GM18526 (cell line): ENCODE data around the gene LRRC52.

ENCODE experiments used
- POLR2A ChIP-seq: IDR thresholded peaks from 3 replicates; pipeline ENCODE4 v1.6.1; 2011; ENCODE audit not compliant: insufficient read length; ENCODE audit errors: extremely low read depth

Gene LRRC52

GRCh38 chr1:165595246-165595938 lies 51.6 kb downstream of the LRRC52 start:
- TF ChIP-seq POLR2A = no peak

GRCh38 chr1:165597883-165598675 lies 54.3 kb downstream of the LRRC52 start:
- TF ChIP-seq POLR2A = peak; percentile 44

DNA sequence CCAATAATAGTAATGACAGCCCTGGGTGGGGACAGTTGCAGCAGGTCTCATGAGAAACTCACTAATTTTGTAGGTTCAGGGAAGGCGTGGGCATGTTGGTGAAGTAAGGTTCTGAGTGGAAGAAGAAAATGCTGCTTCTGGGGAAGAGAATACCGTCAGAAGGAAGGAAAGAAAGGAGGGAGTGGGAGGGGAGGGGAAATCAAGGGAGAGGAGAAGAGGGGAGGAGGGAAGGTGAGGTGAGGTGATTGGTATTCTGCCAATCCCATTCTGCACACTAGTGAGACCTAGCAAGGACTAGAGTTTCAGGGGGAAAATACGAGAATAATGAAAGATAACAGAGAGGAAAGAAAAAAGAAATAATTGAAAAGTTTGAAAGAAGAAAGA lies 54.9 kb downstream of the LRRC52 start:
- no peak for TF ChIP-seq POLR2A

DNA sequence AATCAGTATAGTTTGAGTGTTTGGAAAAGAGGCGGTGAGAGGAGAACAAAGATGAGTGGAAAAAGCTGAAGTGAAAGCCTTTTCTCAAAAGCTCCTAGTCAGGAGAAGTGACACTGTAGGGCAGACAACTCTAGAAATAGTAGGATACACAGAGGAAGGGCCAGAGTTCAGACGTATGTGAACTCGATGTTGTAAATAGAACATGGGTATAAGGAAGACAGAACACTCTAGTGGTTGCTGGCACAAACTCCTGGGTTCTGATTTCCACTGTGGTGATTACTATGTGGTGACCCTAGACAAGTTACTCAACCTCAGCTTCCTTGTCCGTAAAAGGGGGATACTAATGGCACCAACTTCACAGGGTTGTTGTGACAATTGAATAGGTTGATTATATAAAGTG lies 57.0 kb downstream of the LRRC52 start:
- no peak for TF ChIP-seq POLR2A

DNA sequence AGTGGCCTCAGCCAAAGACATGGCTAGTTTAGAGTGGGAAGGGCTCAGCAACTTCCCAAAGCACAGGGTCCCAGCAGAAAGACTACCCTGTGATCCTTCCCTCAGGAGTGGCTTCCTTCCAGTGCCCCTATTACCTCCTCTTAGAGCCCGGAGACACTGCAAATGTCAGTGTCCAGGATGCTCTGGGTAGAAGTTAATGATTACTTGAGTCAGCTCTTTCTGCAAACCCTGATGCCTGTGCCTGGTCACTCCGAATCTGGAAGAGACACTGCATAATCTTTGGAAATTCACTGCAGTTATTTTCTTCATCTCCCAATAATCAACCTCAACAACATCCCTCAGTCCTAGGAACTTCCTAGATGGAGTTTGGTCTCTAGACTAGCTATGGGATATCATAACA lies 60.0 kb downstream of the LRRC52 start:
- no peak for TF ChIP-seq POLR2A

GRCh38 chr1:165605246-165605645 lies 61.4 kb downstream of the LRRC52 start:
- TF ChIP-seq POLR2A = no peak

DNA sequence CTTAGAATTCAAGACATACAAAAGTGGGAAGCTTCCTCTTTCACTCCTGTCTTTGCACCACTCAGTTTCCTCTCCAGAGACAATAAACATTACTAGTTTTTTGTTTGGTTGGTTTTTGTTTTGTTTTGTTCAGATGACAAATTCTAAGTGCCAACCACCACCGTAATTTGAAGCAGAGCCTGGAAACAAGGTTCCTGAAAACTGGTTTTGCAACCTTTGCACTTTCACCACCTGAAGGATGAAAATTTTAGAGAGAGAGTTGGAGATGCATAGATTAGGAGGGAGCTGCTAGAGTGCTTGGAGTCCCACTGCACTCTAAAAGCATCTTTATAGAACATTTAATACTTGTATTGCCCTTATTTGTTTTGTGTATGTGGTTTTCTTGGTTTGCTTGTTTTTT lies 67.1 kb downstream of the LRRC52 start:
- no peak for TF ChIP-seq POLR2A

GRCh38 chr1:165612062-165612461 lies 68.3 kb downstream of the LRRC52 start:
- no peak for TF ChIP-seq POLR2A
